Measurements from ENCODE around the gene OR6C75. TPM values are rescaled to one million over a fixed set of nuclear protein-coding genes. Genes with fewer than 3 reads are reported as not detected.
"Not testable (repeated sequence)": the region's sequence is repeated elsewhere in the genome, so short reads cannot be mapped to it uniquely, and the experiment has no call there.

The OR6C75 gene
- total and polyA plus RNA-seq, 7 donors, result not detected

GRCh38 chr12:55396326-55396725 is 33.6 kb downstream of the OR6C75 start:
- DNase-seq, result no peak

GRCh38 chr12:55400229-55400628 is 37.5 kb downstream of the OR6C75 start, which contains the start of gene OR6C65:
Gene OR6C65, plus strand, starts transcription at chr12:55400529. Its CDS starts 0 bp downstream, at chr12:55400529.
- DNase-seq, result no peak
- Histone ChIP-seq H3K36me3 (no peaks in the 10 kb centered on the region), H3K4me3 (no peak within 1 kb of the TSS), H3K27ac (no peak within 1 kb of the TSS), H3K4me1 (no peaks in the 10 kb centered on the region), H3K9me3 (no peaks in the 10 kb centered on the region), H3K27me3 (no peaks in the 10 kb centered on the region)
- no peak for TF ChIP-seq EP300 (IDR thresholded peaks at IDR 0.05)
- TF ChIP-seq CTCF (IDR thresholded peaks at IDR 0.05), result no peak
- no peak for TF ChIP-seq POLR2AphosphoS5 (IDR thresholded peaks at IDR 0.05)
- no peak for TF ChIP-seq POLR2A (IDR thresholded peaks at IDR 0.05)
- intact Hi-C loops (cut with DNase I), result no loop called here
- WGBS, 2 donors, result 91 to 96% methylated on average over 1 of the region's 1 CpG

More at GRCh38 chr12:55396326-55396725, 33.6 kb downstream of the OR6C75 start:
- Histone ChIP-seq H3K4me3 (no peak overlapping the region), H3K36me3 (no peaks in the 10 kb centered on the region), H3K27ac (no peak overlapping the region), H3K9me3 (no peaks in the 10 kb centered on the region), H3K4me1 (no peaks in the 10 kb centered on the region), H3K27me3 (no peaks in the 10 kb centered on the region)
- intact Hi-C loops (cut with DNase I), result no loop called here
- TF ChIP-seq CTCF (IDR thresholded peaks at IDR 0.05) (no peak), EP300 (IDR thresholded peaks at IDR 0.05) (no peak), POLR2AphosphoS5 (IDR thresholded peaks at IDR 0.05) (no peak), POLR2A (IDR thresholded peaks at IDR 0.05) (no peak)
- WGBS, 2 donors, result 70 to 81% methylated on average over 1 of the region's 1 CpG

- no peak for DNase-seq
- H3K27me3 ChIP-seq, result no peaks in the 10 kb centered on the region
- no peaks in the 10 kb centered on the region for H3K9me3 ChIP-seq
- intact Hi-C loops (cut with DNase I), result no loop called here
- 77 to 90% methylated on average over 1 of the region's 1 CpG for WGBS, 2 donors
- H3K4me1 ChIP-seq, result no peaks in the 10 kb centered on the region
- no peak overlapping the region for H3K4me3 ChIP-seq
- no peaks in the 10 kb centered on the region for H3K36me3 ChIP-seq
- TF ChIP-seq POLR2A (IDR thresholded peaks at IDR 0.05) (no peak), POLR2AphosphoS5 (IDR thresholded peaks at IDR 0.05) (no peak), CTCF (IDR thresholded peaks at IDR 0.05) (no peak), EP300 (IDR thresholded peaks at IDR 0.05) (no peak)
- no peak overlapping the region for H3K27ac ChIP-seq
Observed at GRCh38 chr12:55407866-55408265, 45.1 kb downstream of the OR6C75 start.

- H3K27ac ChIP-seq; H3K9me3 ChIP-seq; H3K36me3 ChIP-seq; H3K4me1 ChIP-seq; intact Hi-C loops (cut with DNase I); H3K4me3 ChIP-seq; DNase-seq; H3K27me3 ChIP-seq: not testable (repeated sequence)
- WGBS, 2 donors, result 90 to 93% methylated on average over 1 of the region's 1 CpG
Observed at GRCh38 chr12:55409133-55409532, 46.4 kb downstream of the OR6C75 start.

GRCh38 chr12:55412138-55412537 is 49.4 kb downstream of the OR6C75 start:
- WGBS, 2 donors, result 96% methylated on average over 15 of the region's 15 CpGs
- DNase-seq; H3K9me3 ChIP-seq; H3K4me3 ChIP-seq; H3K4me1 ChIP-seq; intact Hi-C loops (cut with DNase I); H3K27ac ChIP-seq; H3K36me3 ChIP-seq; H3K27me3 ChIP-seq: not testable (repeated sequence)

- H3K4me1 ChIP-seq; H3K27me3 ChIP-seq; H3K4me3 ChIP-seq; H3K36me3 ChIP-seq; DNase-seq; H3K27ac ChIP-seq; intact Hi-C loops (cut with DNase I); H3K9me3 ChIP-seq: not testable (repeated sequence)
- WGBS, 2 donors, result 63 to 91% methylated on average over 5 of the region's 6 CpGs
Observed at GRCh38 chr12:55413498-55414388, 51.0 kb downstream of the OR6C75 start.

- H3K4me1 ChIP-seq; H3K27me3 ChIP-seq; H3K9me3 ChIP-seq; H3K4me3 ChIP-seq; DNase-seq; intact Hi-C loops (cut with DNase I); H3K27ac ChIP-seq; H3K36me3 ChIP-seq: not testable (repeated sequence)
- 41 to 63% methylated on average over 11 of the region's 11 CpGs for WGBS, 2 donors
Observed at GRCh38 chr12:55414396-55414823, 51.6 kb downstream of the OR6C75 start.

GRCh38 chr12:55414889-55415288 is 52.1 kb downstream of the OR6C75 start:
- H3K36me3 ChIP-seq; H3K9me3 ChIP-seq; H3K27ac ChIP-seq; H3K4me3 ChIP-seq; H3K4me1 ChIP-seq; DNase-seq; intact Hi-C loops (cut with DNase I); H3K27me3 ChIP-seq: not testable (repeated sequence)
- WGBS, 2 donors, result 4 to 15% methylated on average over 10 to 11 of the region's 34 CpGs
